GM10266 (cell line): ENCODE measurements around the gene NTRK1.

Experiments
- DNase-seq: peaks from one replicate; pipeline ENCODE4 v3.0.0; 2012; ENCODE audit errors: extremely low spot score
- TF ChIP-seq, protein P1 (sequence below): IDR thresholded peaks from 2 replicates; pipeline ENCODE4 v1.5.1; 2012; ENCODE audit warnings: mild to moderate bottlenecking, low read depth; ENCODE audit not compliant: control insufficient read depth, insufficient read depth; ENCODE audit errors: missing control alignments

NTRK1 gene

DNA sequence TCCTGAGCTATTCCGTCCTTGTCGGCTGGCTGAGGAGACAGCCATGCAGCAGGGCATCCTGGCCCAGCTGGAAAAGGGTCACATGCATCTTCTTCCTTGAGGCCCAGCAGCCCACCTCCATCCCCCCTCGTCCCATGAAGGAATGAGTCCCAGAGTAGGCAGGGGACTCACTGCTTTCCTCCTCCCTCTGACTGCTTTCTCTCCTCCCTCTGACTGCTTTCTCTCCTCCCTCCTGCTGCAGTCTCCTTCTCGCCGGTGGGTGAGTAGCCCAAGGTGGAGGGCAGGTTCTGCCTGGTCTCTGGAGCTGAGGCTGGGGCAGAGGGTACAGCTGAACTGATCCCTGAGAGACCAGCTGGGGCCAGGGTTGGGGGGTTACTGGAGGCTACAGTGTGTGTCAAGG, 13.5 kb downstream of the NTRK1 start:
- DNase-seq = no peak
- TF ChIP-seq, protein P1, sequence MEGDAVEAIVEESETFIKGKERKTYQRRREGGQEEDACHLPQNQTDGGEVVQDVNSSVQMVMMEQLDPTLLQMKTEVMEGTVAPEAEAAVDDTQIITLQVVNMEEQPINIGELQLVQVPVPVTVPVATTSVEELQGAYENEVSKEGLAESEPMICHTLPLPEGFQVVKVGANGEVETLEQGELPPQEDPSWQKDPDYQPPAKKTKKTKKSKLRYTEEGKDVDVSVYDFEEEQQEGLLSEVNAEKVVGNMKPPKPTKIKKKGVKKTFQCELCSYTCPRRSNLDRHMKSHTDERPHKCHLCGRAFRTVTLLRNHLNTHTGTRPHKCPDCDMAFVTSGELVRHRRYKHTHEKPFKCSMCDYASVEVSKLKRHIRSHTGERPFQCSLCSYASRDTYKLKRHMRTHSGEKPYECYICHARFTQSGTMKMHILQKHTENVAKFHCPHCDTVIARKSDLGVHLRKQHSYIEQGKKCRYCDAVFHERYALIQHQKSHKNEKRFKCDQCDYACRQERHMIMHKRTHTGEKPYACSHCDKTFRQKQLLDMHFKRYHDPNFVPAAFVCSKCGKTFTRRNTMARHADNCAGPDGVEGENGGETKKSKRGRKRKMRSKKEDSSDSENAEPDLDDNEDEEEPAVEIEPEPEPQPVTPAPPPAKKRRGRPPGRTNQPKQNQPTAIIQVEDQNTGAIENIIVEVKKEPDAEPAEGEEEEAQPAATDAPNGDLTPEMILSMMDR = no peak

DNA sequence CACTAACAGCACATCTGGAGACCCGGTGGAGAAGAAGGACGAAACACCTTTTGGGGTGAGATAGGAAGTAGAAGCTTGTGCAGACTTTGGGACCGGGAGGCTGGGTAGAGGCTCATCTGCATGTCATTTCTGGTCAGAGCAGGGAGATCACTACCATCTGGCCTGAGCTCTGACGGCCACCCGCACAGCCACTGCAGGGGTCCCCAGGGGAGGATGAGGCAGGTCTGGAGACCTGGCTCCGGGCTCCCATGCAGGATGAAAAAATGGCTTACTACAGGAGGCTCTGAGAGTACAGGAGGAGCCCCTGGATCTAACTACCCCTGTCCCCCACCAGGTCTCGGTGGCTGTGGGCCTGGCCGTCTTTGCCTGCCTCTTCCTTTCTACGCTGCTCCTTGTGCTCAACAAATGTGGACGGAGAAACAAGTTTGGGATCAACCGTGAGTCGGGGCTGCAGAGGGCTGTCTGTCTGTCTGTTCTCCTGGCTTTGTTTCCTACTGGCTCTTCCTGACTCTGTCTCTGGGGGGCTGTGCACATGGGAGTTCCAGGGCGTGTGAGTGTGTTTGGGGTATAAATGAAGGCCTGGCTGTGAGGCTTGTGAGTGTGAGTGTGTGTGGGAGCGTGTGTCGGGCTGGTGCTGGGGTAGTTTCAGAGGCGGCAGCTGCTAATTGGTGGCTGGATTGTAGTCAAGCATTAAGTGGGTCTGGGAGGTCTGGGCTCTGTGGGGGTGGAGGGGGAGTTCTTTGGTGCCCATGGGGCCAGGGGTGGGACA, 14.1 kb downstream of the NTRK1 start:
- TF ChIP-seq, protein P1 = no peak
- DNase-seq = no peak

DNA sequence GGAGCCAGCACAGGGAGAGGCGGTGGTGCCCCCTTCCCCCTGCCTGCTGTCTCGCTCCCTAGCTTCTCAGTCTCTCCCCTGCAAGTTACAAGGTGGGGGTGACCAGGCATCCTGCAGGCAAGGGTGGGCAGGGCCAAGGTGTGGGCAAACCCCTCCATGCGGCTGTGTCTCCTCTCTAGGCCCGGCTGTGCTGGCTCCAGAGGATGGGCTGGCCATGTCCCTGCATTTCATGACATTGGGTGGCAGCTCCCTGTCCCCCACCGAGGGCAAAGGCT, 14.6 kb downstream of the NTRK1 start:
- DNase-seq = no peak
- TF ChIP-seq, protein P1 = no peak

DNA sequence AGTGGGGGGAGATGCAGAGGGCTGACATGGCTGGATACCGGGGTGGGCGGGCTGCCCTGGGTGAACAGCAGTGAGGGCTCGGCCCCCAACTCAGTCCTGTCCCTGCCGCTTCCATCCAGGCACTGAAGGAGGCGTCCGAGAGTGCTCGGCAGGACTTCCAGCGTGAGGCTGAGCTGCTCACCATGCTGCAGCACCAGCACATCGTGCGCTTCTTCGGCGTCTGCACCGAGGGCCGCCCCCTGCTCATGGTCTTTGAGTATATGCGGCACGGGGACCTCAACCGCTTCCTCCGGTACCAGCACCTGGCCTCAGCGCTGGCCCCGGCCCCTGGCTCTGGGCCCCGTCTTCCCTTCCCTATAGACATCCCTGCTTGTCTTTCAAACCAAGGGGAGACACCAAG, 15.6 kb downstream of the NTRK1 start:
- DNase-seq = no peak
- TF ChIP-seq, protein P1 = no peak

DNA sequence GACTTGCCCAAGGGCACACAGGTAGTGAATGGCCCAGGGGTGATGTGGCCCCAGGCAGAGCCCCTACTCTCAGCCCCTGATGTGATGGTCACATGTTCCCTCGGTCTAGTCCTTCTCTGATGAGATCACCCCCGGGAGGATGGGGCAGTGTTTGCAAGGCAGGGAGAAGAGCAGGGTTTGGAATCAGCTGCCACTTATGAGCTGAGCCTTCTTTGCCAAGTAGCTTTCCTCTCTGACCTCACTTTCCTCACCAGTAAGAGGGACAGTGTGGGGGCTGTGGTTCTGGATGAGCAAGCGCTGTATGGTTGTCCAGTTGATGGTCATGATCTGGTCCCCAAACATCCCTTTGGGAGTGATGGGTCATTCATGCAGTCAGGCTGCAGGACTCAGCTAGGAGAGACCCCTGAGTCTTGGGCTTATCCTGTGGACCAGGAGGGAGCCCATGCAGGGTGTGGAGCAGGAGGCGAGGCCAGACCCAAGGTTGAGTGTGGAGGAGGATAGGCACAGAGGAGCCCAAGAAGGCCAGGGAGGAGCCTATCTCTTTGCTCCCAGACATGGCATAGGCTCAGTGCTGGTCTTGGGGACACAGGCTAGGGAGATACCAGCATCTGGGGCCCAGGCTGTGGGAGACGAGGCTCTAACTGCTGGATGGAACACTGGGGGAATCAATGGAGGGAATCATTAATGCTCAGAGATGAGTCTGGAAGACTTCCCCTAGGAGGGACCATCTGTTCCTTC, 16.9 kb downstream of the NTRK1 start:
- TF ChIP-seq, protein P1 = no peak
- DNase-seq = no peak

DNA sequence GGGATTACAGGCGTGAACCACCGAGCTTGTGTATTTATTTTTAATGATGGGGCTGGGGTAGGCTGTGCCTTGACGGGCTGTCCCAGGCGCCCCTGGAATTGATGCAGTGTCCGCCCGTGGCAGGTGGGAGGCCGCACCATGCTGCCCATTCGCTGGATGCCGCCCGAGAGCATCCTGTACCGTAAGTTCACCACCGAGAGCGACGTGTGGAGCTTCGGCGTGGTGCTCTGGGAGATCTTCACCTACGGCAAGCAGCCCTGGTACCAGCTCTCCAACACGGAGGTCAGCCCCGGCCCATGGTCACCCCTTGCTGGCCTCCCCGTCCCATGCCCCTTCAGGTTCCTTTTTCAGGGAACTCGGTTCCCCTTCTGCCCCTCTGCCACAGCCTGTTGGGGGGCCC, 19.2 kb downstream of the NTRK1 start:
- no peak for DNase-seq

More for the DNA sequence above, 19.2 kb downstream of the NTRK1 start:
- TF ChIP-seq, protein P1 = no peak
